GM12873 (cell line): ENCODE results near the gene PIGV.

Source experiments
- CTCF ChIP-seq: IDR thresholded peaks from 2 replicates; pipeline ENCODE4 v1.5.1; 2012; ENCODE audit warnings: low read depth, mild to moderate bottlenecking, moderate library complexity, low read length, control low read depth; ENCODE audit not compliant: insufficient read depth; ENCODE audit errors: missing control alignments

PIGV gene

GRCh38 chr1:26775666-26776065 is 12.1 kb upstream of the PIGV start:
- TF ChIP-seq CTCF: no peak

DNA sequence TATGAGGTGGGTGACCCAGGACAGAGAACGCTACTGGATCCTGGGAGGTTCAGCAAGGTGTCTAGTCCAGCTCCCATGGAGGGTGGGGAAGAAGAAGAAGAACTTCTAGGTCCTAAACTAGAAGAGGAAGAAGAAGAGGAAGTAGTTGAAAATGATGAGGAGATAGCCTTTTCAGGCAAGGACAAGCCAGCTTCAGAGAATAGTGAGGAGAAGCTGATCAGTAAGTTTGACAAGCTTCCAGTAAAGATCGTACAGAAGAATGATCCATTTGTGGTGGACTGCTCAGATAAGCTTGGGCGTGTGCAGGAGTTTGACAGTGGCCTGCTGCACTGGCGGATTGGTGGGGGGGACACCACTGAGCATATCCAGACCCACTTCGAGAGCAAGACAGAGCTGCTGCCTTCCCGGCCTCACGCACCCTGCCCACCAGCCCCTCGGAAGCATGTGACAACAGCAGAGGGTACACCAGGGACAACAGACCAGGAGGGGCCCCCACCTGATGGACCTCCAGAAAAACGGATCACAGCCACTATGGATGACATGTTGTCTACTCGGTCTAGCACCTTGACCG is 8.6 kb upstream of the PIGV start:
- no peak for TF ChIP-seq CTCF

- no peak for TF ChIP-seq CTCF
Measured at GRCh38 chr1:26780344-26780957, 7.3 kb upstream of the PIGV start.

DNA sequence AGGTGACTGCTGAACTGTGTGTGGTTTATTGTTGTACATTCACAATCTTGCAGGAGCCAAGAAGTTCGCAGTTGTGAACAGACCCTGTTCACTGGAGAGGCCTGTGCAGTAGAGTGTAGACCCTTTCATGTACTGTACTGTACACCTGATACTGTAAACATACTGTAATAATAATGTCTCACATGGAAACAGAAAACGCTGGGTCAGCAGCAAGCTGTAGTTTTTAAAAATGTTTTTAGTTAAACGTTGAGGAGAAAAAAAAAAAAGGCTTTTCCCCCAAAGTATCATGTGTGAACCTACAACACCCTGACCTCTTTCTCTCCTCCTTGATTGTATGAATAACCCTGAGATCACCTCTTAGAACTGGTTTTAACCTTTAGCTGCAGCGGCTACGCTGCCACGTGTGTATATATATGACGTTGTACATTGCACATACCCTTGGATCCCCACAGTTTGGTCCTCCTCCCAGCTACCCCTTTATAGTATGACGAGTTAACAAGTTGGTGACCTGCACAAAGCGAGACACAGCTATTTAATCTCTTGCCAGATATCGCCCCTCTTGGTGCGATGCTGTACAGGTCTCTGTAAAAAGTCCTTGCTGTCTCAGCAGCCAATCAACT is 6.4 kb upstream of the PIGV start:
- TF ChIP-seq CTCF: no peak

DNA sequence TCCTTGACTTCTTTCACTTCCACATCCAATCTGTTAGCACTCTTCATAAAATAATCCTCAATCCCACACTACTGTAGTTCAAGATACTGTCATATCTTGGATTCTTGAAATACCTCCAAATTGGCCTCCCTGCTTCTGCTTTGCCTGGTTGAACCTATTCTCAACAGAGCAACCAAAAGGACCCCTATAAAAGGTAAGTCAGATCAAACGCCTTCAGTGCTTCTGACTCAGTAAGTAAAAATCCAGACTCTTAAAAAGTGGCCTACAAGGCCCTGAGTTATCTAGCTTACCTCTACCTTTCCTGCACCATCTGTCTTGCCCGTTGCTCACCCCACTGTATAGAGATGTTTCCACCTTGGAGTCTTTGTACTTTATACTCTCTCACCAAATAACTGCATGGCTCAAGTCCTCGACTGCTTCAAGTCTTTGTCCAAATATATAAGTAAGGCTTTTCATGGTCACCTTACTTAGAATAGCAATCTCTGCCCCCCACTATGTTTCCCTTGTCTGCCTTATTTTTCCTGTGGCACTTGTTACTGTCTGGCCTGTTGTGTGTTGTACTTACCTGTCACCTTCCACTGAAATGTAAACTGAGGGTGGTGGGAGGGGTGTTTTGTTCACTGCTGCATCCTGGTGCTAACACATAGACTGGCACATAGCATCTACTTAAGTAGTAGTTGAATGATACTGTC is 5.1 kb upstream of the PIGV start:
- no peak for TF ChIP-seq CTCF

DNA sequence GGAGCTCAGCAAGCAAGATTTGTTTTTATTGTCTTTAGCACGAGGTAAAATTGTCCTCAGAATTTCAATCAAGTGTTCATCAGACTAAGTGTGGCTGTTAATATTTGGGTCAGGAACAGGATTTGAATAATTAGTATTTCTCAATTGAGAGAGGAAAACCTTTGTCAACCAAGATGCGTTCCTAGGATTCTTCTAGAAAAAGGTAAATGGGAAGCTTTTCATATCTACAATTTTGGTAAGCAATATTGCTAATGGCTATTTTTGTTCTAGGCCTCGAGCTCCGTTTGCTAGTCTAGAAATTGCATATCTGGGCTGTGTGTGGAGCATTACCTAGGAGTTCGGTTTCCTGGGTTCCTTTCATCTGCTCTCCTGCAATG is 4.1 kb upstream of the PIGV start:
- no peak for TF ChIP-seq CTCF
